ENCODE data around the gene GUSB.
"Not testable (repeated sequence)": the region's sequence is repeated elsewhere in the genome, so short reads cannot be mapped to it uniquely, and the experiment has no call there.

The GUSB gene

DNA sequence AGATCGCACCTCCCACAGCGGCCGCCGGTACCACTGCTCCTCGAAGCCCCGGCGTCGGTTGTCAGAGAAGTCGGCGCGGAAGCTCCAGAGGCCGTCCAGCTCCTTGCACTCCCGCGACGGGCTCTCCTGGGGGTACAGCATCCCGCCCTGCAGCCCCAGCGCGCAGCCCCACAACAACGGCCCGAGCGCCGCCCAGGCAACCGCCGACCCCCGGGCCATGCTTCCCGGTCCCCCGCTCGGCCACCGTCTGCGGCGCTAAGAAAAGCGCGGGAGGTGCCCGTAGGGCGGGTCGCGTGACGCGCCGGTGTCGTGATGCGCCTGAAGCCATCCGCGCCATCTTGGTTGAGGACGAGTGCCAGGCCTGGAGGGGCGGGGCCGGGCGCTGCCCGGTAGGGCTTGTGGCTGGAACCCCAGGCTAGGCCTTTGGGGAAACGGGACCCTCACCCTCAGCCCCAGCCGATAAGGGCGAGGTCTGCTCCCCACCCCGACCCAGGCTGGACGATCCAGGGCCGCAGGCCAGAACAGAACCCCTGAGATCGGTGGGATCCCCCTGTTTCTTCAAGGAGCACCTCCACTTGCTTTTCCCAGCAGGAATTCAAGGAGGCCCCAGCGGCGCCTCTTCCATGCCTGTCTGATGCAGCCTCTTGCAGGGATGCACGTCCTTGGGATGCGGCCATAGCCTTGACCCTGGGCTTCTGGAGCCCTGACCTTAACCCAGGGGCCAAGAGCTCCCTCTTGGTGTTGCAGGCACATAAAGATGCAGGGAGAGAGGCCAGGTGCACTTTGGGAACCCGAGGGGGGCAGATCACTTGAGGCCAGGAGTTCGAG lies at the start of gene GUSB:
GUSB (minus strand) TSS at position 249 of the 828 bp plus-strand sequence; CDS start at position 219, 30 bp downstream.
- peak within 1 kb of the TSS; percentile 53 for H3K4me3 ChIP-seq (ENCODE audit: control insufficient read depth, low read depth, low read length)

DNA sequence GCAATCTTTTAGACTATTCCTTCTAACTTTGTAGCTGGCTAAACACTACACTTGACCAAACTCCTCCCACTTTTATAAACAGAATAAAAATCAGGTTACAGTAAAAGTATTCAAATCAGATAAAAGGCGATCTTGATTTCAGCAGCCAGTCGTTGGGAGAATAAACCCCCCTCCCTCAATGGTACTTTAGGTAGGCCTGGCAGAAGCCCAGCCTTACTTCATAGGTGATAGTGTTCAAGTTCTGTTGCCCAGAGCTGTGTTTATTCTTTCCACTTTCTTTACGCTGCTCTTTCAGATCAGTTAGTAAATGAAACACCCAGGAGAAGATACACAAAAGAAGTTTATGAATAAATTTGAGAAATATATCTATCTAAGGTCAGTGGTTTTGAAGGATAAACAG lies 46.3 kb upstream of the GUSB start:
- DNase-seq (ENCODE audit: low read depth); H3K4me3 ChIP-seq (ENCODE audit: control insufficient read depth, low read depth, low read length): not testable (repeated sequence)

More for the DNA sequence above, at the start of gene GUSB:
- TF ChIP-seq, protein P1, sequence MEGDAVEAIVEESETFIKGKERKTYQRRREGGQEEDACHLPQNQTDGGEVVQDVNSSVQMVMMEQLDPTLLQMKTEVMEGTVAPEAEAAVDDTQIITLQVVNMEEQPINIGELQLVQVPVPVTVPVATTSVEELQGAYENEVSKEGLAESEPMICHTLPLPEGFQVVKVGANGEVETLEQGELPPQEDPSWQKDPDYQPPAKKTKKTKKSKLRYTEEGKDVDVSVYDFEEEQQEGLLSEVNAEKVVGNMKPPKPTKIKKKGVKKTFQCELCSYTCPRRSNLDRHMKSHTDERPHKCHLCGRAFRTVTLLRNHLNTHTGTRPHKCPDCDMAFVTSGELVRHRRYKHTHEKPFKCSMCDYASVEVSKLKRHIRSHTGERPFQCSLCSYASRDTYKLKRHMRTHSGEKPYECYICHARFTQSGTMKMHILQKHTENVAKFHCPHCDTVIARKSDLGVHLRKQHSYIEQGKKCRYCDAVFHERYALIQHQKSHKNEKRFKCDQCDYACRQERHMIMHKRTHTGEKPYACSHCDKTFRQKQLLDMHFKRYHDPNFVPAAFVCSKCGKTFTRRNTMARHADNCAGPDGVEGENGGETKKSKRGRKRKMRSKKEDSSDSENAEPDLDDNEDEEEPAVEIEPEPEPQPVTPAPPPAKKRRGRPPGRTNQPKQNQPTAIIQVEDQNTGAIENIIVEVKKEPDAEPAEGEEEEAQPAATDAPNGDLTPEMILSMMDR (IDR thresholded peaks at IDR 0.05; ENCODE audit: control insufficient read depth, insufficient read depth, low read depth, low read length, missing control alignments), result no peak
- DNase-seq (ENCODE audit: low read depth), result peak; percentile 21

DNA sequence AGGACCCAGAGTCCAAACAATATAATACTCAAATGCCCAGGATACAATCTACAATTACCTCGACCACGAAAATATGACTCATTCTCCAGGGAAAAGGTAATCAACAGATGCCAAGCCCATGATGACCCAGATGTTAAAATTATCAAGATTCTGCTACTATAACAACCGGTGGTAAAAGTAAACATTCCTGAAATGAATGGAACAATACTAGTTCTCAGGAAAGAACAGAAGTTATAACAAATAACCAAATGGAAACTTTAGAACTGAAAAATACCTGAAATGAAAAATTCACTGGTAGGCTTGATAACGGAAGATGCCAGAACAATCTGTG lies 34.1 kb upstream of the GUSB start:
- TF ChIP-seq, protein P1 (IDR thresholded peaks at IDR 0.05; ENCODE audit: control insufficient read depth, insufficient read depth, low read depth, low read length, missing control alignments), result no peak
- H3K4me3 ChIP-seq (ENCODE audit: control insufficient read depth, low read depth, low read length), result no peak overlapping the region

DNA sequence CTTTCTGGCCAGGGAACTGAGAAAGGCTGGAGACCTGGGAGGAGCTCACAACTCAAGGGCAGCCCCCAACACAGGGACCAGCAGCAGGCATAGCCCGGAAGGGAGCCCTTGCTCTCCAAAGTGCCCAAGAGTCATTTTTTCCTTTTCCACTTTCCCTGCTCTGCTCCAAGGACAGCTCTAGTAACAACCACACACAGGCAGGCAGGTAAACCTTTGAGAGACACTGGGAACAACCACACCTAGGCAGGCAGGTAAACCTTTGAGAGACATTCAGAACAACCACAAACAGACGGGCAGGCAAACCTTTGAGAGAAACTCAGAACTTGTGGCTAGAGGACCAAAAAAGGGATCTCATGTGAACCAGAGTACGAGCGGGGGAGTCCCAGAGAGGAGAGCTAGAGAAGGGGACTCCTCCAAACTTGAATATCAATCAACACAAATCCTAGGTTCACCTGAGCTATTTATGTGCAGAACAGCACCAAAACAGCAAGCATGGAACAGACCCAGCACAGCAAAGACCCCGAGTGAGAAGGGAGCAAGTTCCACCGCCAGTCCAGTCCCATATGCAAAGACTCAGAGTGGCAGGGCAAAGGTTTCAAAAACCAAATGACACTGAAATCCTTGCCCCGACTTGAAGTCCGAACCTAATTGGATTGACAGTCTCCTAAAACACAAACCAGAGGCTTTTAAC lies 33.6 kb upstream of the GUSB start:
- H3K4me3 ChIP-seq (ENCODE audit: control insufficient read depth, low read depth, low read length), result no peak overlapping the region
- TF ChIP-seq, protein P1 (IDR thresholded peaks at IDR 0.05; ENCODE audit: control insufficient read depth, insufficient read depth, low read depth, low read length, missing control alignments), result no peak
- DNase-seq (ENCODE audit: low read depth), result no peak

More for the DNA sequence above, 34.1 kb upstream of the GUSB start:
- DNase-seq (ENCODE audit: low read depth), result no peak

DNA sequence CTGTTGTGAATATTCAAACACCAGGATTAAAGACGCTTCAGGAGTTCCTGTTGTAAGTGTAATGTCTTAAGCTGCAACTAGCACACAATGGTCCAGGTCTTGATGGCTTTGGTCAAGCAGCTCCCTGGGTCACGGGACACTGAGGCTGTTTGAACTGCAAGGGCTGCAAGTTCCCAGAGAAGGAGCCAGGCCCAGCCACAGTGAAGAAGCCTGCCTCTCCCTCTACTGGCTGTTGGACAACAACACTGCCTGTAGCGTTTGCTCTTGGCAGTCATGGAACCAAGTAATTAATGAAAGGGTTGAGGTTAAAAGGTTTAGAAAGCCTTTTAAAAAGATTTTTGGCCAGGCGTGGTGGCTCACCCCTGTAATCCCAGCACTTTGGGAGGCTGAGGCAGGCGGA lies 31.9 kb upstream of the GUSB start:
- H3K4me3 ChIP-seq (ENCODE audit: control insufficient read depth, low read depth, low read length), result no peak overlapping the region
- peak; percentile 18 for DNase-seq (ENCODE audit: low read depth)
- TF ChIP-seq, protein P1 (IDR thresholded peaks at IDR 0.05; ENCODE audit: control insufficient read depth, insufficient read depth, low read depth, low read length, missing control alignments), result peak; percentile 71

DNA sequence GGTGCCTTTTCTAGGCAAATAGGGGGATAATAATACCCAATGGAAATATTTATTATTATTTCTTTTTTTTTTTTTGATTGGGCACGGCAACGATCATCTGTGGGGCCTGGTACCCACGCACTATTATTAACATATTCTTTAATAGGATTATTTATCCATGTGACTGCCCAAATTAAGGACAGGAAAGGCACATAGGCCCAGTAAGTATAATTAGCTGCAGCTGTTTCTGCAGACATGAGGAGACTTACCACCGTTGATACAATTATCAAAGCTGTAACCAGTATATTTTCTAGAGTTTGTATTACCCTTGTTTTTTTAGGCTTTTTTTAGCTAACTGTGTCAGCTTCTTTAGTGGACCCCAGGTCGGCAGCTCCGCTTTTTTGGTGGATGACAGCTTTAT lies 25.2 kb upstream of the GUSB start:
- H3K4me3 ChIP-seq (ENCODE audit: control insufficient read depth, low read depth, low read length), result no peak overlapping the region
- DNase-seq (ENCODE audit: low read depth), result no peak

DNA sequence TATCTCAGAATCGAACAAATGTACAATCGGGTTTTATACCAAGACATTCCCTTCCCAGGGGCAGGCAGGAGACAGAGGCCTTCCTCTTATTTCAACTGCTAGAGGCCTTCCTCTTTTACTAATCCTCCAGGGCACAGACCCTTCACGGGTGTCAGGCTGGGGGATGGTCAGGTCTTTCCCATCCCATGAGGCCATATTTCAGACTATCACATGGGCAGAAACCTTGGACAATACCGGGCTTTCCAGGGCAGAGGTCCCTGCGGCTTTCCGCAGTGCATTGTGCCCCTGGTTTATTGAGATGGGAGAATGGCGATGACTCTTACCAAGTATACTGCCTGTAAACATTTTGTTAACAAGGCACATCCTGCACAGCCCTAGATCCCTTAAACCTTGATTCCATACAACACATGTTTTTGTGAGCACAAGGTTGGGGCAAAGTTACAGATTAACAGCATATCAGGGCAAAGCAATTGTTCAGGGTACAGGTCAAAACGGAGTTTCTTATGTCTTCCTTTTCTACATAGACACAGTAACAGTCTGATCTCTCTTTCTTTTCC lies 23.2 kb upstream of the GUSB start:
- DNase-seq (ENCODE audit: low read depth); H3K4me3 ChIP-seq (ENCODE audit: control insufficient read depth, low read depth, low read length): not testable (repeated sequence)

More for the DNA sequence above, 25.2 kb upstream of the GUSB start:
- TF ChIP-seq, protein P1 (IDR thresholded peaks at IDR 0.05; ENCODE audit: control insufficient read depth, insufficient read depth, low read depth, low read length, missing control alignments), result no peak

DNA sequence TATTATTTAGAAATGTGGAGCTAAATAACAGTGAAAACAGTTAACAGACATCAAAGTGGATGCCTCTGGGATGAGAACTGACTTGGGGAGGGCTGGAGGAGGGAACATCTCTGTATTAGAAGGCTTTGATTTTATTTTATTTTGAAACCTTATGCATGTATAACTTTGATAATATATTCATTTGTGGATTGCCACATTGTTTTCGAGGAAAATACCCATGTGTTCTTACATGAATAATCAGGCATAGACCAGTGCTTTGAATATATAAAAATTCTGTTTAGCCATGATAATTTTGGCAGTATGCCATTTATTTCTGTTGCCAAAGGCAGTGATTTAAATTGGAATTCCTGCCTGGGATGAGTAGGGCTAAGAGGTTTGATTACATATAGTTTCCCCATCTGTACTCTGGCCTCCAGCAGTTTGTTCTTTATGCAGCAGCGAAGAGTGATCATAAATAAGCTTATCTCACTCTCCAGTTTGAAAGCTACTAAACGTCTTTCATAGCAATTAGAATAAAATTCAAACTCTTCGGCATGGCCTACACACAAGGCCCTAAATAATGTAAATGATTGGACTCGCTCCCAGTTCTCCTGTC lies 18.9 kb upstream of the GUSB start:
- DNase-seq (ENCODE audit: low read depth); H3K4me3 ChIP-seq (ENCODE audit: control insufficient read depth, low read depth, low read length): not testable (repeated sequence)

DNA sequence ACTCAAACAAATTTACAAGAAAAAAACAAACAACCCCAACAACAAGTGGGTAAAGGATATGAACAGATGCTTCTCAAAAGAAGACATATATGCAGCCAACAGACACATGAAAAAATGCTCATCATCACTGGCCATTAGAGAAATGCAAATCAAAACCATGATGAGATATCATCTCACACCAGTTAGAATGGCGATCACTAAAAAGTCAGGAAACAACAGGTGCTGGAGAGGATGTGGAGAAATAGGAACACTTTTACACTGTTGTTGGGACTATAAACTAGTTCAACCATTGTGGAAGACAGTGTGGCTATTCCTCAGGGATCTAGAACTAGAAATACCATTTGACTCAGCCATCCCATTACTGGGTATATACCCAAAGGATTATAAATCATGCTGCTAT lies 13.0 kb upstream of the GUSB start:
- not testable (repeated sequence) for DNase-seq (ENCODE audit: low read depth); H3K4me3 ChIP-seq (ENCODE audit: control insufficient read depth, low read depth, low read length)
